Measurements from ENCODE around the gene PPP1R8. TPM values are rescaled to one million over a fixed set of nuclear protein-coding genes. Genes with fewer than 3 reads are reported as not detected.
A peak's percentile ranks its signal among the peaks of the same experiment; 100 is the strongest.
"Not testable (repeated sequence)": the region's sequence is repeated elsewhere in the genome, so short reads cannot be mapped to it uniquely, and the experiment has no call there.

PPP1R8 gene
- total RNA-seq, 2 donors from 2014 or later, result 8.9 to 11.2 TPM

GRCh38 chr1:27816921-27817630 is 13.5 kb upstream of the PPP1R8 start:
- TF ChIP-seq POLR2A (IDR thresholded peaks at IDR 0.05) (no peak), CTCF (IDR thresholded peaks at IDR 0.05) (no peak)
- 48 to 56% methylated on average over 2 of the region's 2 CpGs for WGBS, 2 donors
- Histone ChIP-seq H3K4me1 (peaks cover 5% of the 10 kb centered on the region), H3K4me3 (no peak overlapping the region), H3K27me3 (no peaks in the 10 kb centered on the region), H3K36me3 (replicated peaks in 1 of 2; ENCODE audit: insufficient read depth in 1 of 2, low read depth in 2 of 2) (peaks cover 3 to 21% of the 10 kb centered on the region in 2 donors), H3K27ac (no peak overlapping the region), H3K9me3 (no peaks in the 10 kb centered on the region)
- DNase-seq (peak in 2 of 4 donors; percentile 13 to 32), ATAC-seq (peak; percentile 45)
- intact Hi-C loops (cut with DNase I), result no loop called here

- ATAC-seq, result no peak
- 73 to 77% methylated on average over 8 of the region's 8 CpGs for WGBS, 2 donors
- intact Hi-C loops (cut with DNase I), result no loop called here
- Histone ChIP-seq H3K4me1 (peaks cover 12% of the 10 kb centered on the region), H3K27me3 (no peaks in the 10 kb centered on the region), H3K36me3 (replicated peaks in 1 of 2; ENCODE audit: insufficient read depth in 1 of 2, low read depth in 2 of 2) (peaks cover 3 to 21% of the 10 kb centered on the region in 2 donors), H3K27ac (no peak overlapping the region), H3K9me3 (no peaks in the 10 kb centered on the region), H3K4me3 (no peak overlapping the region)
- no peak for DNase-seq
- TF ChIP-seq POLR2A (IDR thresholded peaks at IDR 0.05) (no peak), CTCF (IDR thresholded peaks at IDR 0.05) (no peak)
Measured at GRCh38 chr1:27821761-27822315, 8.7 kb upstream of the PPP1R8 start.

GRCh38 chr1:27823784-27824183 is 6.8 kb upstream of the PPP1R8 start:
- WGBS, 2 donors, result 98 to 100% methylated on average over 4 of the region's 4 CpGs
- Histone ChIP-seq H3K27ac (no peak overlapping the region), H3K27me3 (no peaks in the 10 kb centered on the region), H3K4me1 (peaks cover 12% of the 10 kb centered on the region), H3K36me3 (replicated peaks in 1 of 2; ENCODE audit: insufficient read depth in 1 of 2, low read depth in 2 of 2) (peaks cover 1 to 7% of the 10 kb centered on the region in 2 donors), H3K4me3 (no peak overlapping the region), H3K9me3 (no peaks in the 10 kb centered on the region)
- intact Hi-C loops (cut with DNase I), result no loop called here
- no peak for ATAC-seq
- no peak for DNase-seq
- TF ChIP-seq POLR2A (IDR thresholded peaks at IDR 0.05) (no peak), CTCF (IDR thresholded peaks at IDR 0.05) (no peak)

GRCh38 chr1:27824411-27824810 is 6.2 kb upstream of the PPP1R8 start:
- TF ChIP-seq POLR2A (IDR thresholded peaks at IDR 0.05), result no peak
- no peak for TF ChIP-seq CTCF (IDR thresholded peaks at IDR 0.05)
- no peak overlapping the region for H3K4me3 ChIP-seq
- no peak overlapping the region for H3K27ac ChIP-seq
- no peaks in the 10 kb centered on the region for H3K27me3 ChIP-seq
- peaks cover 12% of the 10 kb centered on the region for H3K4me1 ChIP-seq
- ATAC-seq (no peak), DNase-seq (no peak)
- peaks cover 0 to 5% of the 10 kb centered on the region in 2 donors for H3K36me3 ChIP-seq (replicated peaks in 1 of 2; ENCODE audit: insufficient read depth in 1 of 2, low read depth in 2 of 2)
- intact Hi-C loops (cut with DNase I), result no loop called here
- no peaks in the 10 kb centered on the region for H3K9me3 ChIP-seq
- 95 to 97% methylated on average over 4 of the region's 4 CpGs for WGBS, 2 donors

GRCh38 chr1:27829339-27829960 is 1.1 kb upstream of the PPP1R8 start:
- Histone ChIP-seq H3K4me1 (peaks cover 13% of the 10 kb centered on the region), H3K27ac (peak overlapping the region in 1 of 4 donors; percentile 93)
- H3K4me3 ChIP-seq; intact Hi-C loops (cut with DNase I); DNase-seq; H3K9me3 ChIP-seq; ATAC-seq; H3K27me3 ChIP-seq; H3K36me3 ChIP-seq (replicated peaks in 1 of 2; ENCODE audit: insufficient read depth in 1 of 2, low read depth in 2 of 2): not testable (repeated sequence)
- 66 to 74% methylated on average over 3 to 4 of the region's 4 CpGs for WGBS, 2 donors
